ENCODE data around the gene USP11.

GRCh38 chrX:47215291-47215900 is 17.4 kb upstream of the USP11 start:
- TF ChIP-seq, protein P1, sequence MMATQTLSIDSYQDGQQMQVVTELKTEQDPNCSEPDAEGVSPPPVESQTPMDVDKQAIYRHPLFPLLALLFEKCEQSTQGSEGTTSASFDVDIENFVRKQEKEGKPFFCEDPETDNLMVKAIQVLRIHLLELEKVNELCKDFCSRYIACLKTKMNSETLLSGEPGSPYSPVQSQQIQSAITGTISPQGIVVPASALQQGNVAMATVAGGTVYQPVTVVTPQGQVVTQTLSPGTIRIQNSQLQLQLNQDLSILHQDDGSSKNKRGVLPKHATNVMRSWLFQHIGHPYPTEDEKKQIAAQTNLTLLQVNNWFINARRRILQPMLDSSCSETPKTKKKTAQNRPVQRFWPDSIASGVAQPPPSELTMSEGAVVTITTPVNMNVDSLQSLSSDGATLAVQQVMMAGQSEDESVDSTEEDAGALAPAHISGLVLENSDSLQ (IDR thresholded peaks at IDR 0.05), result no peak
- no peak for TF ChIP-seq SUZ12 (IDR thresholded peaks at IDR 0.05)
